Measurements from ENCODE around the gene CEBPE.

CEBPE gene

GRCh38 chr14:23118506-23119362 is at the start of gene CEBPE:
Gene CEBPE (minus strand): TSS chr14:23119255. CDS start chr14:23119091, 164 bp downstream.
- DNase-seq: no peak

- no peak for DNase-seq
These were observed 49.2 kb upstream of the CEBPE start for GRCh38 chr14:23168246-23168645.

- no peak for DNase-seq
These were observed 48.2 kb upstream of the CEBPE start for GRCh38 chr14:23167116-23167847.

GRCh38 chr14:23164949-23165348 is 45.9 kb upstream of the CEBPE start:
- DNase-seq: no peak

GRCh38 chr14:23164250-23164649 is 45.2 kb upstream of the CEBPE start:
- DNase-seq: no peak

- no peak for DNase-seq
These were observed 44.8 kb upstream of the CEBPE start for GRCh38 chr14:23163830-23164229.

- DNase-seq: no peak
These were observed 43.7 kb upstream of the CEBPE start for GRCh38 chr14:23162800-23163199.

- no peak for DNase-seq
These were observed 43.0 kb upstream of the CEBPE start for GRCh38 chr14:23162005-23162404.

GRCh38 chr14:23160924-23161522 is 42.0 kb upstream of the CEBPE start:
- DNase-seq: peak; percentile 18

GRCh38 chr14:23159532-23159931 is 40.5 kb upstream of the CEBPE start:
- DNase-seq: no peak

GRCh38 chr14:23158779-23159178 is 39.7 kb upstream of the CEBPE start:
- DNase-seq: no peak

GRCh38 chr14:23154964-23155587 is 36.0 kb upstream of the CEBPE start:
- peak; percentile 82 for DNase-seq

- DNase-seq: no peak
These were observed 35.1 kb upstream of the CEBPE start for GRCh38 chr14:23153851-23154796.

- DNase-seq: no peak
These were observed 32.3 kb upstream of the CEBPE start for GRCh38 chr14:23151342-23151741.

GRCh38 chr14:23149745-23150144 is 30.7 kb upstream of the CEBPE start:
- no peak for DNase-seq

- no peak for DNase-seq
These were observed 29.7 kb upstream of the CEBPE start for GRCh38 chr14:23148591-23149249.

- no peak for DNase-seq
These were observed 28.6 kb upstream of the CEBPE start for GRCh38 chr14:23147676-23148075.

- DNase-seq: no peak
These were observed 27.9 kb upstream of the CEBPE start for GRCh38 chr14:23146980-23147379.

GRCh38 chr14:23146351-23146910 is 27.4 kb upstream of the CEBPE start:
- no peak for DNase-seq

GRCh38 chr14:23145794-23146350 is 26.8 kb upstream of the CEBPE start:
- DNase-seq: no peak

- no peak for DNase-seq
These were observed 24.9 kb upstream of the CEBPE start for GRCh38 chr14:23143911-23144310.

Data from DMS79 (cell line).